Ectodermal cell (in vitro differentiated cells): Measurements from ENCODE around the gene SUPT5H.

ENCODE experiments used
- H3K27ac ChIP-seq: 2 replicates; pipeline ENCODE4 v1.7.0; 2013; ENCODE audit warnings: mild to moderate bottlenecking, low read depth, low read length; ENCODE audit not compliant: insufficient read depth, poor library complexity, severe bottlenecking
- H3K27me3 ChIP-seq: 2 replicates; pipeline ENCODE4 v1.7.0; 2013; ENCODE audit warnings: mild to moderate bottlenecking, low read length; ENCODE audit not compliant: insufficient read depth, control insufficient read depth, poor library complexity, severe bottlenecking
- H3K36me3 ChIP-seq: one replicate; pipeline ENCODE4 v1.7.0; 2013; ENCODE audit warnings: low read length; ENCODE audit not compliant: control insufficient read depth, insufficient read depth
- H3K4me1 ChIP-seq: one replicate; pipeline ENCODE4 v1.7.0; 2013; ENCODE audit warnings: low read length; ENCODE audit not compliant: control insufficient read depth, insufficient read depth
- H3K4me3 ChIP-seq: 2 replicates; pipeline ENCODE4 v1.7.0; 2013; ENCODE audit warnings: low read depth, low read length, control low read depth; ENCODE audit not compliant: insufficient read depth
- H3K9me3 ChIP-seq: 2 replicates; pipeline ENCODE4 v1.7.0; 2013; ENCODE audit warnings: mild to moderate bottlenecking, low read length, moderate library complexity; ENCODE audit not compliant: control insufficient read depth
- WGBS, 2 experiments: methylation state at CpG; one replicate each; pipeline ENCODE4 v1.1.7; 2013; ENCODE audit warnings: missing lambda C conversion rate in 2 of 2; 5-methylcytosine and 5-hydroxymethylcytosine counted together

SUPT5H gene

GRCh38 chr19:39524495-39524894 lies 79.1 kb downstream of the SUPT5H start:
- H3K9me3 ChIP-seq, result no peaks in the 10 kb centered on the region
- no peak overlapping the region for H3K4me3 ChIP-seq
- 87 to 94% methylated on average over 8 of the region's 8 CpGs for WGBS, 2 experiments
- no peaks in the 10 kb centered on the region for H3K4me1 ChIP-seq
- H3K27me3 ChIP-seq, result no peaks in the 10 kb centered on the region
- no peaks in the 10 kb centered on the region for H3K36me3 ChIP-seq
- no peak overlapping the region for H3K27ac ChIP-seq

- Histone ChIP-seq H3K27me3 (no peaks in the 10 kb centered on the region), H3K4me3 (no peak overlapping the region), H3K36me3 (no peaks in the 10 kb centered on the region), H3K4me1 (no peaks in the 10 kb centered on the region), H3K9me3 (no peaks in the 10 kb centered on the region), H3K27ac (no peak overlapping the region)
- 89 to 95% methylated on average over 1 to 3 of the region's 3 CpGs for WGBS, 2 experiments
Measured at GRCh38 chr19:39525205-39525604, 79.8 kb downstream of the SUPT5H start.
